Activated T-cell treated with anti-CD3 and anti-CD28 coated beads, Interleukin-2, amount 50 U/mL, for 72 hours (primary cell): ENCODE results near the gene HOXD8. TPM values are rescaled to one million over a fixed set of nuclear protein-coding genes. Genes with fewer than 3 reads are reported as not detected.

Experiments
- ATAC-seq, 2 donors: fragments of 150-1000 bp; cut with Tn5 transposase; replicated peaks in 1 of 2; 2 replicates each; pipeline ENCODE4 v1.10.0; 2021; ENCODE audit warnings: moderate library complexity in 2 of 2, mild to moderate bottlenecking in 1 of 2
- DNase-seq, 2 donors: peaks; one replicate each; pipeline ENCODE4 v3.0.0; 2021 to 2022; ENCODE audit warnings: mixed read lengths in 1 of 2
- H3K27ac Mint-ChIP-seq: one replicate; pipeline ENCODE4 v1.8.0; 2022; ENCODE audit warnings: mild to moderate bottlenecking, moderate library complexity, mixed read lengths
- H3K27me3 Mint-ChIP-seq: one replicate; pipeline ENCODE4 v1.8.0; 2022; ENCODE audit warnings: low read depth, mixed read lengths
- H3K36me3 Mint-ChIP-seq, 2 donors: one replicate each; pipeline ENCODE4 v1.8.0; 2022; ENCODE audit warnings: mixed read lengths in 2 of 2, mild to moderate bottlenecking in 1 of 2; ENCODE audit not compliant: insufficient read depth in 2 of 2
- H3K4me1 Mint-ChIP-seq: one replicate; pipeline ENCODE4 v1.8.0; 2022; ENCODE audit warnings: low read depth, mixed read lengths
- H3K4me3 Mint-ChIP-seq, 2 donors: one replicate each; pipeline ENCODE4 v1.8.0; 2022; ENCODE audit warnings: mild to moderate bottlenecking in 2 of 2, mixed read lengths in 2 of 2, moderate library complexity in 2 of 2
- H3K9me3 Mint-ChIP-seq, 2 donors: one replicate each; pipeline ENCODE4 v1.8.0; 2022; ENCODE audit warnings: mixed read lengths in 2 of 2
- total RNA-seq, 2 donors: library from RNA; stranded (reverse); gene quantifications; one replicate each; pipeline ENCODE4 v1.2.3, GENCODE V29; 2022

HOXD8 gene
- total RNA-seq = not detected

DNA sequence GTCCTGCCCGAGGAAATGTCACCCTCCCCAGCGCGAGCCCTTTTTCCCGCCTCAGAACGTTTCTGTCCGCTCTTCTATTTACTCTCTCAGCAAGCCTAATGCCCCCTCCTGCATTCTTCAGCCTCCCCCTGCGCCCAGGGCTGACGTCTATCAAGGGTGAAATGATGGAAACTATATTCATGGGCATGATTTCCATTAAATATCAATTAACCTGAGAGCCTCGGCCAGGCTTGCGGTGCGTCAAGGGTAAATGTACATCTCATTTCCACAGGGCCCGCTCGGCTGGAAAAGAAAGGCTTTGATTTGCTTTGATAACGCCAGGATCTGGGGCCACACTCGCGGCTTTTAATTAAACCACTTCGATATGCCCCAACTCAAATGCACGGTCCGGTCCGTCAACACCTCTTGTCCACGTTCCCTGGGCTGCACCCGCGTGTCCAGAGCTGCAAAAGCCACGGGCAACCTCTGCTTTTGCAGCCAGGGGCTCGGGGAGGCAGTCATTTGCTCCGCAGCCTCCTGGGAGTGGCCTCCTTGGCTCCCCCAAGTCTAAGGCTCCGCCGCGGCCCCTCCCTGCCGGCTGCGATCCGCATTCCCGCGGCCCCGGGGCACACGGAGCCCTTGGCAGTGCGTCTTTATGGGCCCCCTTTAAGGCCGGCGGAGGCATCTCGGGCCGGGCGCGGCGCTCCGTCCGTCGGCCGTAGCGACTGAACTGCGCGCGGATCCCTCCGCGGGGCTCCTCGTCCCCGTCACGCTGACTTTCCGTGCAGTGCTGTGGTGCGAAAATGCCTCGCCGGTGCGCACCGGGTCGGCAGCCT lies at the start of gene HOXD8:
HOXD8 (plus strand) TSS at position 724 of the 815 bp plus-strand sequence. CDS start 662 bp downstream, outside the sequence.
- Mint-ChIP-seq H3K4me1 (peaks cover 46% of the 10 kb centered on the region), H3K4me3 (peak within 1 kb of the TSS; percentile 45 to 74), H3K36me3 (peaks cover 0 to 5% of the 10 kb centered on the region in 2 donors), H3K9me3 (no peaks in the 10 kb centered on the region), H3K27me3 (peaks cover 86% of the 10 kb centered on the region), H3K27ac (peak within 1 kb of the TSS; percentile 74)
- peak; percentile 35 to 44 for DNase-seq
- ATAC-seq = peak in 1 of 2 donors; percentile 40

DNA sequence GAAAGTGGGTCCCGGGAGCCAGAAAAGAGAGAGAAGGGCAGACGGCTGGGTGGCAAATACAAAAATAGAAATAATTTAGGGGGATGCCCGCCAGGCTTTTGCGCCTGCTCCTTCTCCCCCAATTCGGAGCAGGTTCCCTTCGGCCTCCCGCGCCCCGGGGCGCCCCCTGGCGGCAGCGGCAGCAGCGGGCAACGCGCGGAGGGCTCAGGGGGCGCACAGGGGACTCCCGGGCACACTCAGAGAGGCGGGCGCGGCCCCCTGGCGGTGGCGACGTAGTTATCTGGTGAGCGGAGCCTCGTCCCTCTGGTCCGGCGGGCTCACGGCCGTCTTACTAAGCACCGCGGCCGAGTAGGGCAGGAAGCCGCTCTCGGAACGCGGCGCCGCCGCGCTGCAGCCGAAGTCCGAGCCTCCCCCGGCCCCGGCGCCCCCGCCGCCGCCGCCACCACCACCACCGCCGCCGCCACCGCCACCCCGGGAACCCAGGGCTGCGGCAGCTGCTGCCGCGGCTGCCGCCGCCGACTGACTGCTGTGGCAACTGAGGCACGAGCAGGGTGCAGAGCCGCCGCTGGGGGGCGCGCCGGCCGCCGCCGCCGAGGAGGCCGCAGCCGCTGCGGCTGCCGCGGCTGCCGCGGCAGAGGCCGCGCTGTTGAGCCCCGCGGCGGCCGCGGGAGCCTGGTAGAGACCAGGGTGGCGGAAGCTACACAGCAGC lies 49.5 kb upstream of the HOXD8 start:
- Mint-ChIP-seq H3K27me3 (peaks cover 81% of the 10 kb centered on the region), H3K4me1 (peaks cover 20% of the 10 kb centered on the region), H3K27ac (peak overlapping the region; percentile 76), H3K36me3 (peaks cover 13 to 16% of the 10 kb centered on the region in 2 donors), H3K9me3 (peaks cover 1 to 2% of the 10 kb centered on the region in 2 donors), H3K4me3 (peak overlapping the region; percentile 69 to 74)
- ATAC-seq (peak; percentile 75 to 77), DNase-seq (peak; percentile 48 to 75)

DNA sequence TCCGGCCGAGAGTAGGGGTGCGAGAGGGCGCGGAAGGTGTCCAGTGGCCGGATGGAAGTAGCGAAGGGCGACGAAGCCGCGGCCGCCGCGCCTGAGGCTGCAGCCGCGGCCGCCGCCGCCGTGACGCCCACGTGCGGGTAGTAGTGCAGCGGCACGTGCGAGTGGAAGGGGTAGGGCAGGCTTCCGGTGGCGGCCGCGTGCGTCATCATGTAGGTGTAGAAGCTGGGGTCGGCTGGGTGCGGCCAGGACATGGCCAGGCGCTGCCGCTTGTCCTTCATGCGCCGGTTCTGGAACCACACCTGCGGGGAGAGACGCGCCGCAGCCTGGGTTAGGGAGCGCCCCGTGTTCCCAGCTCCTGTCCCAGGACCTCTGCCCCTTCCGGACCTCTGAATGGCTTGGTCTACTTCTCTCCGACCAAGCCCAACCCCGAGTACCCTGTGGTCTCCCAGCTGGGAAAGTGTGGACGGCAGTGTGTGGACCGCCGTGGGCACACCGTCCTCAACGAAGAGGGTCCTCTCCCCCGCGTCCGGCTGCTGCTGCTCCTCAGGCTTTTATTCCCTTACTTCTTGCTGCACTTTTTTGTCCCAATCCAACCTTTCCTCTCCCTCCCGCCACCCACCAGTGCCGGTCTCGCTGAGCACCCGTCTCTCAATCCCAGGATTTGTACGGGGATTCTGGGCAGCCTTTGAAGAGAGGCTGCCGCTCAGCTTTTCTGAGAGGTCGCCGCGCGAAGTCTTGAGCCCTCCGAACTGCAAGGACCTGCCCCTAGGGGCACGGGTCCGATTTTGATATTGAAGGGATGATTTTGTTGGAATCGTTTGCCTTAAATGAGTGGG lies 48.7 kb upstream of the HOXD8 start:
- no peak for DNase-seq
- Mint-ChIP-seq H3K4me3 (peak overlapping the region; percentile 43 to 46), H3K4me1 (peaks cover 25% of the 10 kb centered on the region), H3K9me3 (peaks cover under 1 to 2% of the 10 kb centered on the region in 2 donors), H3K27ac (peak overlapping the region; percentile 83), H3K27me3 (peaks cover 77% of the 10 kb centered on the region), H3K36me3 (peaks cover 13 to 16% of the 10 kb centered on the region in 2 donors)
- peak; percentile 23 to 37 for ATAC-seq

DNA sequence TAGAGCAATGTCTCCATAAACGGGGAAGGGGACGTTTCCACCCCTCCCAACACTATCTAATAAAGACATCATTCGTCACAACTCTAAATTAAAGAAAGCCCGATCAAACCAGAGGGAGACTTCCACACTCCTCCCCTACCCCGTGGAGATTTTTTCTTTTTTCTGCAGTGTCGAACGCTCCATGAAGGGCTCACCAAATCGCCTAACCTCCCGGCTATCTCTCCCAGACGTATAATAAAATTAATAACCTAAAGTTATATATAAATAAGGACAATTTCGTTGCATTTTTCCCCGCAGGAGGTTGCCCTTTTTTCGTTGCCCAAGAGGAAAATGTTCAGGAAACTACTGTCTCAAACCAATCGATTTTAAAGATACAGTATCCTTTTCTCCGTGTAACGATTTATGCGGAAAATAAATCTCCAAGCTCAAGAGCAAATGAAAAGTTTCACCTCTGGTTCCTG lies 48.1 kb upstream of the HOXD8 start:
- H3K4me3 Mint-ChIP-seq = peak overlapping the region in 1 of 2 donors; percentile 36
- no peak for DNase-seq
- H3K4me1 Mint-ChIP-seq = peaks cover 25% of the 10 kb centered on the region
- ATAC-seq = no peak
- H3K27ac Mint-ChIP-seq = peak overlapping the region; percentile 83
- H3K9me3 Mint-ChIP-seq = peaks cover 0 to 2% of the 10 kb centered on the region in 2 donors
- H3K27me3 Mint-ChIP-seq = peaks cover 73% of the 10 kb centered on the region
- peaks cover 13 to 15% of the 10 kb centered on the region in 2 donors for H3K36me3 Mint-ChIP-seq

DNA sequence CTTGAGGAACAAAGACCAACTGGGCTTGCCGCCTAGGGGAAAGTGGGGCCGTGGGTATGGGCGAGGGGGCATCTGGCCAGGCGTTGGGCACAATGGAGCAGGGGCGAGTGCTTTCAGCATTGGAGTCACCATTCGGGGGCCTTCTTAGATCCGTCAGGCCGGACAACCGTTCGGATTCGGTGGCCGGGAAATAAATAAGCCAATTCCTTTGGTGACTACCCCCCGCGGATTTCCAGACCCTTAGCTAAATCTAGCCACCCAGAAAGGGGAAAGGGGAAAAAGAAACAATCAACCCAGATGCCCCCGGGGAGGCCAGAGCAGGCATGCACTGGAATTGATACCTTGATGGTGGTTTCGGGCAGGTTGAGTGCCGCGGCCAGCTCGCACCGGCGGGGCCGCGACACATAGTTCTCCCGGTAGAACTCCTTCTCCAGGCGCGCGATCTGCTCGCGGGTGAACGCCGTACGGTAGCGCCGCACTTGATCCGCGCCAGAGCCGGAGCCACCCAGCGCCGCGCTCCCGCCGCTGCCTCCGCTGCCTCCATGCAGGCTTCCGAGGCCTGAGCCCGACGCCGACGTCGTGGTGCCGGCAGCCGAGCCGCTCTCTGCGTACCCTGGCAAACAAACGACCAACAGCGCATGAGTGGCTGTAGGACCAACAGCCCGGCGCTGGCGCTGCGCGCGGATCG lies 47.5 kb upstream of the HOXD8 start:
- Mint-ChIP-seq H3K4me3 (peak overlapping the region in 1 of 2 donors; percentile 41), H3K9me3 (peaks cover 0 to 2% of the 10 kb centered on the region in 2 donors), H3K27me3 (peaks cover 73% of the 10 kb centered on the region), H3K27ac (peak overlapping the region; percentile 83), H3K36me3 (peaks cover 12 to 16% of the 10 kb centered on the region in 2 donors), H3K4me1 (peaks cover 25% of the 10 kb centered on the region)
- ATAC-seq (no peak), DNase-seq (no peak)

DNA sequence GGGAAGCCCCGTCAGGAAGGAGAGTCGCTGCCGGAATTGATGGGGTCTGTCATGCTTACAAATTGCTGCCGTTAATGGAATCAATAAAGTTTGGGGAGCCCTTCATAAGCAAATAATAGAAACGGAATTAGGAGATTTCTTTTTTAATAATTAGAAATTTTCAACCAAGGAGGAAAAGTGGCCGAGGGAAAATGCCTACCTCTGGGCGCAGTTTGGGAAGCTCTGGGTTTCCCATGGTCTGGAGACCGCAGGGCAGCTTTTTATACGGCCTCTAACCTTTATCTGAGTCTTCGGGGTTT lies 47.0 kb upstream of the HOXD8 start:
- Mint-ChIP-seq H3K9me3 (peaks cover 0 to 3% of the 10 kb centered on the region in 2 donors), H3K36me3 (peaks cover 10 to 17% of the 10 kb centered on the region in 2 donors), H3K27ac (peak overlapping the region; percentile 75)

DNA sequence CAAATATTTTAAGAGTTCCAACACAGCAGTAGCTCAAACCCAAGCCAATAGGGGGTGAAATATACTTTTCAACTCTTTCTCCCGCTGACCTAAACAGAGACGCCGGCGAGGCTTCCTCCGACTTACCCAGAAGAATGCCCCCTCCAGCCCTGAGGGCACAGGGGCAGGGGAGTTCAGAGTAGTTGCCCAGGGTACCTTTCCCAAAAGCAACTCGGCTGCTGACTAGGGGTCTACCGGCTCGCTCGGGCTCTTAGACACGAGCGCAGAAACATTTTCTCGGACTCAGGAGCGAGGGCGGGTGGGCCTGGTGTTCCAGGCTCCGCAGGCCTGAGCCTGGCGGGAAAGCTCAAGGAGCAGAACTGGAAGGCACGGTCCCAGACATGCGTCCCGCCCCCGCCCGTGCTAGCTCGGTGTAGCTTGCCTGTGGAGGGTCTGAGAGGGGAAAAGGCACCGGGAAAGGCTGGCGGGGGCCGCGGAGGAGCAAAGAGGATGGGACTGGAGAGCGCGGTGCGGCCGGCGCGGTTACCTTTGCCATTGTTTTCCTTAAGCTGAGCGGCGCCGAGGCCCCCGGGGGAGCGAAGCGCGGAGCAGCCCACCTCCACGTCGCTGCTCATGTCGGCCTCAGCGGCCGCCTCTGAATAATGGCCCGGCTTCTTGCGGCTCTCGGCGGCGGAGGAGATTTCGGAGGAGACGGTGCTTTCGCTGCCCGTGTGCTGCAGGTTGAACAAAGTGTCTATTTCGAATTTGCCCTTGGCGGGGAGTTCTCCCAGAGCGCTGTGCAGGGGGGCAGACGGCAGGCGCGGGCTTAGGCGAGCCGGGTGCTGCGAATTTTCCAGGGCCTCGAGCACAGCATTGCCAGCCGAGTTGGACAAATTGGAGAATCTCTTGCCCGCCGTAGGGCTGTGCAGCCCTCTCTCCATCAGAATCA lies 46.4 kb upstream of the HOXD8 start:
- H3K27me3 Mint-ChIP-seq = peaks cover 79% of the 10 kb centered on the region
- peak overlapping the region; percentile 85 for H3K27ac Mint-ChIP-seq
- H3K4me1 Mint-ChIP-seq = peaks cover 28% of the 10 kb centered on the region
- ATAC-seq (no peak), DNase-seq (no peak)
- peak overlapping the region; percentile 37 to 46 for H3K4me3 Mint-ChIP-seq
- peaks cover 0 to 3% of the 10 kb centered on the region in 2 donors for H3K9me3 Mint-ChIP-seq
- peaks cover 10 to 17% of the 10 kb centered on the region in 2 donors for H3K36me3 Mint-ChIP-seq

More for the DNA sequence above, 47.0 kb upstream of the HOXD8 start:
- Mint-ChIP-seq H3K27me3 (peaks cover 74% of the 10 kb centered on the region), H3K4me1 (peaks cover 25% of the 10 kb centered on the region), H3K4me3 (peak overlapping the region; percentile 37 to 41)
- DNase-seq (no peak), ATAC-seq (no peak)

DNA sequence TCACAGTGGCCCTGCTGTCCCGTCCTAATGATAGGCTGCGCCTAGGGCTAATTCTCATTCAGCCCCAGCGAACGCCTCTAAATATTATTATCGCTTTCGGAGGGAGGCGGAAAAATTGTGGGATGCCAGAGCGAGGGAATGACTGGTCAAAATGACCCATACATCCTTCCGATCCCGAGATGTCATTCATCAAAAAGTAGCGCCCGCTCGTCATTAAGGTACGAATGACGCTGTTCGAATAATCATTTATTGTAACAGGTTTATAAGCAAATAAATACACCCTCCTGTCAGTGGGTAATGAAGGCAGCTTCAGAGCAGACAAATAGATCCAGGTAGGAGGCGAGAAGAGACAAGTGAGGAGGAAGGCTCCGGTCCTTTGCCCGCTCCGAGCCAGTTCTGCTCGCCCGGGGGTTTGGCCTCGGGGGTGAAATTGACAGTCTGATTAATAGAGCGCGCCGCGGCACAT lies 45.7 kb upstream of the HOXD8 start, which contains the start of gene EVX2:
EVX2 (minus strand) TSS at position 167 of the 466 bp plus-strand sequence. CDS start 186 bp downstream, outside the sequence.
- Mint-ChIP-seq H3K4me1 (peaks cover 28% of the 10 kb centered on the region), H3K4me3 (peak within 1 kb of the TSS; percentile 37 to 46), H3K9me3 (peaks cover 0 to 3% of the 10 kb centered on the region in 2 donors), H3K36me3 (peaks cover 10 to 11% of the 10 kb centered on the region in 2 donors), H3K27me3 (peaks cover 78% of the 10 kb centered on the region), H3K27ac (peak within 1 kb of the TSS; percentile 85)
- ATAC-seq = no peak
- DNase-seq = no peak

DNA sequence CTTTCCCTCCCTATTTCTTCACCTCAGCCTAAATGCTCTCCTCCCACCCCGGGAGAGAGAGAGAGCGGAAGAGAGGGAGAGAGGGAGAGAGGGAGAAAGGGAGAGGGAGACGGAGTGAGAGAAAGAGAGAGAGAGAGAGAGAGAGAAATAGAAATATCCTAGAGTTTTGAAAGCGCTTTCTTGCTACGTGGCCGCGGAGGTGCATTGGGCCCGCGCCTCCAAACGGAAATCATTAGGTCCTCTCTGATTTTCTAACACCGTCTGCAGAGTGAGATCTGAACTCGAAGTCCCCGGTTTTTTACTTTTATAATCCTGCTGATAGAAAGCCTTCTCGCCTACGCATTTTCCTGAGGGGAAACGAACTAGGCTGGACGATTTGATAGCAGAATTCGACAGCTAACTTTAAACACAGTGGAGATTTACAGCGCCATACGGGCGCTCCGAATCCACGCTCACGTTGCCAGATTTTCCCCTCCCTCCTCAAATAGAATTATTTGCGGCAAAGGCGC lies 44.8 kb upstream of the HOXD8 start:
- Mint-ChIP-seq H3K36me3 (peaks cover 8 to 9% of the 10 kb centered on the region in 2 donors), H3K9me3 (peaks cover 0 to 2% of the 10 kb centered on the region in 2 donors), H3K4me1 (peaks cover 20% of the 10 kb centered on the region), H3K27me3 (peaks cover 76% of the 10 kb centered on the region), H3K27ac (peak overlapping the region; percentile 81), H3K4me3 (no peak overlapping the region)
- no peak for DNase-seq
- no peak for ATAC-seq

DNA sequence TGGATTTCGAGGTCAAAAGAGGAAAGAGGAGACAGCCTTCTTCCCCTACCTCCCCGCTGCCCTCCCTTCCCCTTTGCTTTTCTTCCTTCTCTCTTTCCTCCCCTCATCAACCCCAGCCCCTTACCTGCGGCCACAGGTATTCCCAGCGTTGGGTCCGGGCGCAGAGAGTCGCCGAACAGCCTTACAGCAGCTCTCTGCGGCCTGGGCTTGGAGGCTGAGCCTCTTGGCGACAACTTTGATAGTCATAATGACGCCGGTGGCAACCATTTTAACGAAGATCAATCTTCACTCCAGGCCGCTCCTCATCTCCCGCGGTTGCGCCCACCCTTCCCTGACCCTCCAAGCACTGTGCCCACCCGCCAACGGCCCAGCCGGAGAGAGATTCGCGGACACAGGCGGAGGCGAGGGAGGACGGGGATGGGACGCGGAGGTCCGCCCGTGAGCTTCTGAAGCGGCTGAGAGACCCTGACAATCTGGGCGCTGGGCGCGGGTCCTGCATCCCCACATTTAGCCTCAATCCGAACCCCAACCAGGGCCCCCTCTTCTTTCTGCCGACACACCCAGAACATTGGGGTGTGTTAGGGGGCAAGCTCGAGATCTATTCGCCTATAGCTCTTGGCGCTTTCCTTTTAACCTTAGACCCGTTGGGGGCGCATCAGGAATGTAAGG lies 44.3 kb upstream of the HOXD8 start:
- ATAC-seq = no peak
- H3K9me3 Mint-ChIP-seq = peaks cover 0 to 2% of the 10 kb centered on the region in 2 donors
- no peak for DNase-seq
- peaks cover 19% of the 10 kb centered on the region for H3K4me1 Mint-ChIP-seq
- H3K27ac Mint-ChIP-seq = peak overlapping the region; percentile 72
- H3K4me3 Mint-ChIP-seq = peak overlapping the region in 1 of 2 donors; percentile 47
- H3K27me3 Mint-ChIP-seq = peaks cover 80% of the 10 kb centered on the region
- H3K36me3 Mint-ChIP-seq = peaks cover 8 to 9% of the 10 kb centered on the region in 2 donors
